HG03342 (cell line): ENCODE measurements around the gene SMIM35.

ENCODE experiments used
- ATAC-seq: cut with Tn5 transposase; IDR thresholded peaks from one replicate; pipeline ENCODE4 v1.9.1; 2021; ENCODE audit warnings: mild to moderate bottlenecking, moderate library complexity; ENCODE audit not compliant: unreplicated experiment

Gene SMIM35

GRCh38 chr11:118046051-118046963 is 40.5 kb downstream of the SMIM35 start:
- no peak for ATAC-seq

DNA sequence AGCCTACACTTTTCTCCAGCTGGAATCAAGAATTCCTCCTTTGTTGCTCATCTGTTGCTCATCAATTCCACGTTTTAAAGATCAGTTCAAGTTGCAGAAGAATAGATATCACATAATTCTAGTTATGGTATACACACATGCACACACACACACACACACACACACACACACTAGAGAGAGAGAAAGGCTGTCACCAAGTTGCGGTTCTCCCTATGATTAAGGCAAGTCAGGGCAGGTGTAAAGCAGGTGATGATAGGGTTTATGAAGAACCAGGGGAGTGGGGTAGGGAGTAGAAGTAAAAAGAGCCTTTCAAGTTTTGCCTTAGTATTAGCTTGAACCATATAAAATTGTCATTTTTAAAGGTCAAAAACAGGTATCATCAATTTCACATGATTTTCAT is 41.6 kb downstream of the SMIM35 start:
- no peak for ATAC-seq

DNA sequence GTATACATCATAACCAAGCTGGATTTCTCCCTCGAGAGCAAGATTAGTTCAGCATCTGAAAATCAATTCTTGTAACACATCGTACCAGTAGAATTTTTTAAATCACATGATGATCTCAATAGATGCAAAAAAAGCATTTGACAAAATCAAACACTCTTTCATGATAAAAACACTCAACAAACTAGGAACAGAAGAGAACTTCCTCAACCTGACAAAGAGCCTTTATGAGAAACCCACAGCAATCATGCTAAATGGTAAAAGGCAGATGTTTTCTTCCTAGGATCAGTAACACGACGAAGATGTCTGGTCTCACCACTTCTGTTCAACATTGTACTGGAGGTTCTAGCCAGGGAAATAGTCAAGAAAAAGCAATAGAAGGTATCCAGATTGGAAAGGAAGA is 44.0 kb downstream of the SMIM35 start:
- ATAC-seq, result no peak

GRCh38 chr11:118042141-118042540 is 44.6 kb downstream of the SMIM35 start:
- ATAC-seq, result no peak

DNA sequence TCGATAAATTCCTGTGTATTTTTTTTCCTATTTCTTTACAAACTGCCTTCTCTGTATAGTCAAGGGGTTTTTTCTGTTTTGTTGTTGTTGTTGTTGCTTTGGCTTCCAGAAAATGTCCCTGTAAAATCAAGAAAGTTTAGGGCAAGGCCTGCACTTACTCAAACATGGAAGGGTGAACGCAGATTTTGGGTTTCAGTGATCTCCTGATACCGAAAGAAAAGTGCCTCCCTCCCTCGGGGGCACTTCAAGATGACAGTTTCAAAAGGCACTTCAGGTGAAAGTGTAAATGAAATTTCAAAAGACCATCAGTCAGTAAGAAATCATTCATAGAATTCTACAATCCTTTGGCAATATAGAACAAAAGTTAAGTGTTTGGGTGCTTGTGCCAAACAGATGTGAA is 53.3 kb downstream of the SMIM35 start:
- ATAC-seq, result no peak

DNA sequence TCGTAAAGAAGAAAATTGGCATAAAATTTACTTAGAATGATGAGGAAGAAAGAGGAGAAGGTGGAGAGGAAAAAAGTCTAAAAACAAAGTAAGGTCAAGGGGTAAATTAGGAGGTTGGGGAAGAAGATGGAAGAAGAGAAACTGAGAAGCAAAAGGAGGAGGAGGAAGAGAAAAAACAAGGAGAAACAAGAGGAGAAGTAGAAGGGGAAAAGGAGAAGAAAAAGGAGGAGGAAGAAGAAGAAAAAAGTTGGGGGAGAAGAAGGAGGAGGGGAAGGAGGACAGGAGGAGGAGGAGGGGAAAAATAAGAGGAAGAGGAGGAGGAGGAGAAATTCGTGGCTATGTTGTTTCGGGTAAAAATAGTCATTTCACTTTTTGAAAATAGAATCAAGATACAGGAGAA is 58.1 kb downstream of the SMIM35 start:
- ATAC-seq, result no peak

DNA sequence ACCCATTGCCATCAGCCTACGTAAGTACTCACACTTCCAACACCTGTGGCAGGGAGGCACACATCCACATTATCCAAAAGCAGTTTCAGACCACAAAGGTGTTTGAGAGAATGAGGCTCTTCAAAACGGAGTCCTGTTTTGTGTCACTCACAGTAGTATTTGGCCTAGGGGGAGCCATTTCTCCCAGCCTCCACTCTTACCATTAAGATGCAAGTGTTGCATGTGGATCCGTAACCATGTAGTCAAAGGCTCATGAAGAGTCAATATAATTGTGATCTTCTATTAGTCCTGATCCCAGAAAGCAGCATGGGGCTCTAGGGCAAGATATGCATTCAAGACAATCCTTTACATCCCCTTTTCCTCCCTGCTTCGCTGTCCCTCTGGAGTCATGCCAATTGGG is 59.1 kb downstream of the SMIM35 start:
- no peak for ATAC-seq

- no peak for ATAC-seq
Observed at GRCh38 chr11:118021146-118021545, 65.6 kb downstream of the SMIM35 start.

GRCh38 chr11:118018401-118018800 is 68.4 kb downstream of the SMIM35 start:
- ATAC-seq, result no peak

DNA sequence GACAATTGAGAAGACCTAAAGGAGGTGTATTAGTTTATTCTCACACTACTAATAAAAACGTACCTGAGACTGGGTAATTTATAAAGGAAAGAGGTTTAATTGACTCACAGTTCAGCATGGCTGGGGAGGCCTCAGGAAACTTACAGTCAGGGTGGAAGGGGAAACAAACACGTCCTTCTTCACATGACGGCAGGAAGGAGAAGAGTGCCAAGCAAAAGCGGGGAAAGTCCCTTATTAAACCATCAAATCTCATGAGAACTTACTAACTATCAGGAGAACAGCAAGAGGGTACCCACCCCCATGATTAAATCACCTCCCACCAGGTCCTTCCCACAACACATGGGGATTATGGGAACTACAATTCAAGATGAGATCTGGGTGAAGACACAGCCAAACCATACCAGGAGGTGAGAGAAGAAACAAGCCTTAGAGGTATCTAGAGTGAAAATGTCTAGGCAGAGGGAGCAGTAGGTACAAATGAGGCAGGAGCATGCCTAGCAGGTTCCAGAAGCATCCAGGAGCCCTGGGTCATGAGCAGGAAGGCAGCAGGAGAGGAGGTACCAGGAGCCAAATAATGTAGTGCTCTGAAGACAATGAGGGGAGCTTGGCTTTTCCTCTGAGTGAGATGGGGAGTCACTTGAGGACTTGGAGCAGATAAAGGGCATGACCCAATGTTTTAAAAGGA is 69.0 kb downstream of the SMIM35 start:
- no peak for ATAC-seq

- ATAC-seq, result no peak
Observed at GRCh38 chr11:118017111-118017510, 69.7 kb downstream of the SMIM35 start.

DNA sequence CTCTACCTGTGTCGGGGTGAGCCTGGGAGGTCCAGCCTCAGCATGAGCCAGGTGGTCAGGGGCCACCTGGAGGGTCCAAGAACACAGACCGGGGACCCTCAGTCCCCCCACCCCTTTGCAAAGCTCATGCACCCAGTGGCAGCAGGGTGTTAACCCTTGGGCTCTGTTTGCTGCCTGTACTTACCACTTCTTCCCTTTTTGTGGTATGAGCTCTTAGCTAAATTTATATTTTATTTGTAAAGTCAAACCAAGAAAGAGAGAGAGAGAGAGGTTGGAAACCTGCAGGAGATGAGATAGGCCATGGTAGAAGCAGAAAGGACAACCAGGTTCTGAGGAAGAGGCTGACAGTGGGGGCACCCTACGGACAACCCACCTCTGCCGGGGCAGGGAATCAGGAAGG is 70.7 kb downstream of the SMIM35 start:
- ATAC-seq, result no peak

GRCh38 chr11:118015385-118015841 is 71.3 kb downstream of the SMIM35 start:
- ATAC-seq, result no peak

DNA sequence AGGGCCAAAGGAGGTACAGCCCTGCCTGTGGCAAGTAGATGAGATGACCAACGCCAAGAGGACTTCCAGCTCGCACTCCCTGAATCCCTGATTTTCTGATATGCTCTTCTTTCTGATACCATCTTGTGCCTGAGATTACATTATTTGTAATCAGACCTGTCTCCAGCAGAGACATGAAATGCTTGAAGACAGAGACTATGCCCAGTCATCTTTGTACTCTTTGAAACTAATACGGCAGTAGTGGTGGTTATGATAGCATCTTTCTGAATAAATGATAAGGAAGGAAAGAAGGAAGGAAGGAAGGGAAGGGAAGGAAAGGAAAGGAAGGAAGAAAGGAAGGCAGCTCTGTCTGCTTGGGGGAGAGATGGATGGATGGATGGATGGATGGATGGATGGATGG is 72.7 kb downstream of the SMIM35 start:
- no peak for ATAC-seq

GRCh38 chr11:118012083-118012669 is 74.6 kb downstream of the SMIM35 start:
- no peak for ATAC-seq

DNA sequence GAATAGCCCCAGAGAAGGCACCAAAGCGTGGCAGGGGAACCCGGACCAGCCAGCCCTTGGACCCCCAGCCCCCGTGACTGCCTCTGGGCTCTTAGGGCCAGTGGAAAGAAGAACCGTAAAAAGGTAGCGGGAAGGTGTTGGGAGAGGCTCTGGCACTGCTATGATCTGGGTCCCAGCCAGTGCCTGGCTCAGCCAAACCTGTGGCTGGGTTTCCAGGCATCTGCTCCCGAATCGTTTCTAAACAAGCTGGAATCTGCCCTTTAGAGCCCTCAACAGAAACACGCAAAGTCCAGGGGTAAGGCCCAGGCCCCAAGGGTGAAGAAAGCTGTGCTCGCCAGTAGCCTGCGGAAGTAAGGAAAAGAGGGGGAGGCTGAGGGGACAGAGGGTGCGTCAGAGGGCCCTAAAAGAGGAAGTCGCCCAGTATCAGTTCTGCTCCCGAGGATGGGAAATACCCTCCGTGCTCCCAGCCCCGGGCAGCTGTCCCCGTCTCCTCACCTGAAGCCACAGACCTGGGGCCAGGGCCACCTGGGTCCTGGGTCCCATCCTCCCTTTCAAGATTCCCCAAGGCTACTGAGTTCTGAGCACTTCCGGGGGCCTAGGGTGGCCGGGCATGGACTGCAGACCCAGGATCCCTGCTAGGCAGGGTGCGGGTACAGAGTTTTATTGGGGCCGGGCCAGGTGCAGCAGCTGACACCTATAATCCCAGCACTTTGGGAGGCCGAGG is 75.9 kb downstream of the SMIM35 start:
- peak; percentile 88 for ATAC-seq

DNA sequence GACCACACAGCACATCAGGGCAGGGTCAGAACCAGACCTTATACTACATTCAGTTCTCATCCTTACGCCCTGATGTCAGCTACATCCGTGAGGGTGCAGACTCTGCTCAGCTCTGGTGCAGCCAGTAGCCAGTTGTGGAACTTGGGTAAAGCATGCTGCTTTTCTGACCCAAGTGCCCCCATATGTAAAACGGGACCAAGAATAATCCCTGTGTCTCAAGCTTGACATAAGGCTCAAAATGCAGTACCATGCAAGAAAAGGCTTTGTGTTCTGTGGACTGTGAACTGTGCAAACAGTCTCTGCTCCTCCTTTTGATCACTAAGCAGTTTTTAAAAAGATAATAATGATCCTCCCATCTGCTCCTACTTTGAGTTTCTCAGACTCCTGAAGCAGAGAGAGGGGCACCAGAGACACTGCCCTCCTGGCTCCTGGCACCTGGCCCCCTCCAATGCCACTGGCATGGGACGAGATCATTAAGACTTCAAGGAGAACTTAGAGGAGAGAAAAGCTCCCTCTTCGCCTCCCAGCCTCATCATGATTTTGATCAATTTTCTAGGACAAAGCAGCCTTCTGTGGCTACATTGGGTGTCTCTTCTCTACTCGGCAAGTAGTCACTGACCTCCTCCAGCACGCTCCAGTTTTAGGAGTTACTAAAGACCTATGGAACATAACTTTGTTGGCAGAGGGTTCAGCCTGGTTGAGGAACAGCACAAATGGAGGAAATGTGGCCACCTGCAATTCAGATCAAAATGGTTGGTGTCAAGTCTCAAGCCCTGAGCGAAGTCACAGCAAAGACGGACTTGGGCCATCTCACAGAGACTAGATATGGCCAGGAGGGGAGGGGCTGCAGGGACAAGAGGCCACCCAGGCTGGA is 76.7 kb downstream of the SMIM35 start:
- no peak for ATAC-seq

- no peak for ATAC-seq
Observed at GRCh38 chr11:118008271-118008911, 78.4 kb downstream of the SMIM35 start.

GRCh38 chr11:118007563-118008270 is 79.0 kb downstream of the SMIM35 start:
- ATAC-seq, result peak; percentile 29
